Aorta (tissue), 5 donors: ENCODE measurements around the gene AP2B1. TPM values are rescaled to one million over a fixed set of nuclear protein-coding genes. Genes with fewer than 3 reads are reported as not detected.

ENCODE experiments used
- ATAC-seq: fragments of 200-7000 bp; cut with Tn5 transposase; one replicate; pipeline ENCODE4 v1.9.1; 2022; ENCODE audit warnings: moderate library complexity; ENCODE audit not compliant: low FRiP score
- DNase-seq, 2 donors: peaks; one replicate each; pipeline ENCODE4 v3.0.0-alpha.2; 2020
- H3K27ac ChIP-seq, 2 donors: one replicate each; pipeline ENCODE4 v1.5.1; 2013; ENCODE audit warnings: low read length in 2 of 2, mild to moderate bottlenecking in 2 of 2, moderate library complexity in 2 of 2, control low read depth in 1 of 2, inconsistent platforms in 1 of 2, low read depth in 1 of 2
- H3K27me3 ChIP-seq, 2 donors: one replicate each; pipeline ENCODE4 v1.6.1; 2013; ENCODE audit warnings: control low read depth in 1 of 2, low read length in 1 of 2, mild to moderate bottlenecking in 1 of 2, moderate library complexity in 1 of 2; ENCODE audit not compliant: insufficient read depth in 2 of 2, control insufficient read depth in 1 of 2
- H3K36me3 ChIP-seq, 2 donors: one replicate each; pipeline ENCODE4 v1.6.1; 2013; ENCODE audit warnings: control low read depth in 1 of 2, low read length in 1 of 2, mild to moderate bottlenecking in 1 of 2; ENCODE audit not compliant: insufficient read depth in 2 of 2, control insufficient read depth in 1 of 2
- H3K4me1 ChIP-seq, 2 donors: one replicate each; pipeline ENCODE4 v1.6.1; 2013; ENCODE audit warnings: low read length in 2 of 2, control low read depth in 1 of 2, mild to moderate bottlenecking in 1 of 2, moderate library complexity in 1 of 2; ENCODE audit not compliant: insufficient read depth in 2 of 2, control insufficient read depth in 1 of 2
- H3K4me3 ChIP-seq, 2 donors: one replicate each; pipeline ENCODE4 v1.5.1; 2013; ENCODE audit warnings: low read length in 2 of 2, control low read depth in 1 of 2, mild to moderate bottlenecking in 1 of 2
- H3K9me3 ChIP-seq: one replicate; pipeline ENCODE4 v1.6.1; 2013; ENCODE audit warnings: mild to moderate bottlenecking, low read length; ENCODE audit not compliant: control insufficient read depth
- WGBS, 2 donors: extraction: QIAGEN DNeasy Blood & Tissue Kit; methylation state at CpG; one replicate each; pipeline ENCODE4 v1.1.7; 2013; 5-methylcytosine and 5-hydroxymethylcytosine counted together
- intact Hi-C, 2 donors: fragments of 100-400 bp; cut with DNase I; formaldehyde crosslinking; loops; one replicate each; pipeline versions ENCODE4 v1.14.2 to v1.15.0; 2022
- polyA plus RNA-seq, 2 donors: library from polyadenylated mRNA; stranded (reverse); fragments of 200-250 nt; gene quantifications; one replicate each; pipeline ENCODE4 v1.2.3, GENCODE V29; 2013
- total RNA-seq, 2 donors: library from RNA; stranded (reverse); fragmentation: NEBNext Ultra II Directional; extraction: Animal tissue kit (Norgen Biotek cat#: 25700); gene quantifications; one replicate each; pipeline ENCODE4 v1.2.1, GENCODE V29; 2021
- donor health status: healthy with polysubstance abuse.
- donor health status: Bipolar disorder and iron deficiency.
- donor health status: DM: no; HTN: no; CAD: no.
- donor health status: DM: no; HTN: no; CAD: no.
- donor health status: DM: yes; HTN: yes; CAD: no.

The AP2B1 gene
- total and polyA plus RNA-seq, 4 donors, result 17.9 to 120 (median 66.7) TPM

DNA sequence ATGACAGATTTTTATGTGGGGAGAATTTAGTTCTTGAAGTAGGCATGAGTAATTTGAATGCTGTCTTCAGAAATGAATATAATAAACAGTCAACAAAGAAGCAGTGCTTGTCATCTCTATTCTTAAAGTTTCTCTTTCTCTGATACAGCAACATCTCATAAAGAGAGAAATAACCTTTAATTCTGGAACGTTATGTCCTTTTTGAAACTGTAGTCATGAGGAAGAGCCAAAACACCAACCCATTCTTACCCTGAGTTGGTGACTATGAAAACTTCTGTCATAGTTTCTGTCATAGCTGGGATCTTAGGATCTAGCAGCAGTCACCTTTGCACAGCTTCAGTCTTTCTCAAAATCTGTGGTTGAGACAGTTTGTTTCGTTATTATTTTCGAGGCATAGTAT, 129.1 kb downstream of the AP2B1 start:
- H3K27ac ChIP-seq, result no peak overlapping the region
- WGBS, 2 donors, result 71 to 80% methylated on average over 3 of the region's 3 CpGs

DNA sequence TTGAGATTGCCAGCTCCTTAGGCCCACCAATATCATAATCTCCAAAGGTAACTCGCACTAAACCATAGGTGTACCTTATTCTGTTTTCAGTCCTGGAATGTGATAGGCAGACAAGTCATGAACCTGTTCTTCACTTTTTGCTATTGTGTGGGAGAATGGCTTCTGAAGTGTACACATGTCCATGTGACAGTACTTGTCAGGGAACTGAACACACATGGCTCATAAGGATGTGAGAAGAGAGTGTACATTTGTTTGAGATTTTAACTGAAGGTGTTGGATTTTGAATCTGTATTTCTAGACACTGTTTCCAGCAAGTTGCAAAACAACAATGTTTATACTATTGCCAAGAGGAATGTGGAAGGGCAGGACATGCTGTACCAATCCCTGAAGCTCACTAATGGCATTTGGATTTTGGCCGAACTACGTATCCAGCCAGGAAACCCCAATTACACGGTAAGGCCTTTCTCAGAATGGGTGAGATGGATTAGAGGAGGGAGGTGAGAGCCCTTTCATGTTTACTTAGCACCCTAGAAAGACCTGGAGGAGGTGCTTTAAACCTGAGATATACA, 129.9 kb downstream of the AP2B1 start:
- intact Hi-C loops, result no loop called here
- H3K9me3 ChIP-seq, result no peaks in the 10 kb centered on the region
- H3K27me3 ChIP-seq, result no peaks in the 10 kb centered on the region
- 32 to 33% methylated on average over 4 of the region's 4 CpGs for WGBS, 2 donors
- ATAC-seq (no peak), DNase-seq (no peak)
- H3K36me3 ChIP-seq, result peaks cover 0 to 2% of the 10 kb centered on the region in 2 donors
- peak overlapping the region; percentile 43 to 88 for H3K27ac ChIP-seq
- peaks cover 2 to 26% of the 10 kb centered on the region in 2 donors for H3K4me1 ChIP-seq
- no peak overlapping the region for H3K4me3 ChIP-seq

More for the DNA sequence above, 129.1 kb downstream of the AP2B1 start:
- peaks cover 0 to 2% of the 10 kb centered on the region in 2 donors for H3K36me3 ChIP-seq
- H3K27me3 ChIP-seq, result no peaks in the 10 kb centered on the region
- DNase-seq, result no peak
- H3K4me3 ChIP-seq, result no peak overlapping the region
- no peak for ATAC-seq
- intact Hi-C loops, result no loop called here
- H3K4me1 ChIP-seq, result peaks cover 2 to 26% of the 10 kb centered on the region in 2 donors
- H3K9me3 ChIP-seq, result no peaks in the 10 kb centered on the region

DNA sequence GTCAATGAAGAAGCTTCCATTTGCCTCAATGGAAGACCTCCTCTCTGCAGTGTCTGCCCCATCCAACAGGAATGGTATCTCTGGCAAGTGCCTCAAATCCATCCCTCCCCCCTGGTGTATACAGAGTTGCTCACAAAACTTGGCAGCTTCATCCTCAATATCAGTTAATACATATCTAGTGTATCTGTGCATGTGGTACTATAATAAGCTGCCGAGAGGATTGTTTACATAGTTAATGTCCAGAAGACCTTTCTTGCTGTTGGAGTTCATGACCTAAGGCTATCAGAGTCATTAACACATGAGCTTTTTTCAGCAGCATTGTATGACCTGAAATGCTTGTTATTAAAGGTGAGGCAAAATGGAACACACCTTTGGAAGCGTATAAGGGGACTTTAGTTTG, 130.4 kb downstream of the AP2B1 start:
- ATAC-seq, result no peak
- no peak for DNase-seq
- peak overlapping the region; percentile 67 to 88 for H3K27ac ChIP-seq
- no peaks in the 10 kb centered on the region for H3K9me3 ChIP-seq
- H3K36me3 ChIP-seq, result peaks cover 0 to 2% of the 10 kb centered on the region in 2 donors
- H3K4me1 ChIP-seq, result peaks cover 2 to 26% of the 10 kb centered on the region in 2 donors
- intact Hi-C loops, result no loop called here
- H3K4me3 ChIP-seq, result no peak overlapping the region
- 42 to 52% methylated on average over 2 of the region's 2 CpGs for WGBS, 2 donors
- no peaks in the 10 kb centered on the region for H3K27me3 ChIP-seq

DNA sequence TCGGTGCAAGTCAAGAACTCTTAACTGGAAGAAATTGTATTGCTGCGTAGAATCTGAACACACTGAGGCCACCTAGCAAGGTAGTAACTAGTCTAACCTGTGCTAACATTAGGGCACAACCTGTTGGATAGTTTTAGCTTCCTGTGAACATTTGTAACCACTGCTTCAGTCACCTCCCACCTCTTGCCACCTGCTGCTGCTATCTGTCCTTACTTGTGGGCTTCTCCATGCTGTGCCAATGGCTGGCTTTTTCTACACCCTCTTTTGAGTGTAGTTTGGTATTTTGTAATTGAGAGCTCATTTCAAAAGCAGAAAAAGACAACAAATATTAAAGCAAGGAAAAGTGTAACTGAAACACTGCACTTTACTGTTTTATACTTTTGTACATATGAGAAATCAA, 136.6 kb downstream of the AP2B1 start:
- WGBS, 2 donors, result 98 to 100% methylated on average over 2 of the region's 2 CpGs
- H3K4me1 ChIP-seq, result no peaks in the 10 kb centered on the region
- peaks cover 5 to 7% of the 10 kb centered on the region in 2 donors for H3K36me3 ChIP-seq

DNA sequence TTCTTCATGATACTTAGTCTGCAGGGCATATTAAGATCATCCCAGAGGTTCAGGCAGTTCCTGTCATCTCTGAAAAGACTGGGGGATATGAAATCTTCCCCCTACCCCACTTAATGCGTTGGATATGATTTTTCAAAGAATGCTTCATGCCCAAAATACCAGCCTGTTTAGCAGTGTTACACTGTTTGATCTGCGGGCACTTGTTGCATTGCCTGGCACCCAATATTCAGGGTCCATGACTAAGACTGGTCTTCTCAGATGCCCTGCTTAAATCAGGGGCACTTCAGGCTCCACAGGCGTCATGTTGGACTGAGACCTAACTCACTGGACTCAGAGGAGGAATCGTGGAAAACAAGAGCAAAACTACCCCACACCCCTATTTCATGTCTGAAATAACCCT, 137.9 kb downstream of the AP2B1 start:
- peaks cover 5% of the 10 kb centered on the region in 2 donors for H3K36me3 ChIP-seq
- no peaks in the 10 kb centered on the region for H3K4me1 ChIP-seq
- ATAC-seq (no peak), DNase-seq (no peak)
- H3K9me3 ChIP-seq, result no peaks in the 10 kb centered on the region
- no peak overlapping the region for H3K4me3 ChIP-seq
- whole genome bisulfite sequencing, 2 donors, result 85 to 86% methylated on average over 4 of the region's 4 CpGs
- no peak overlapping the region for H3K27ac ChIP-seq
- intact Hi-C loops, result no loop called here
- H3K27me3 ChIP-seq, result no peaks in the 10 kb centered on the region

More for the DNA sequence above, 136.6 kb downstream of the AP2B1 start:
- H3K27me3 ChIP-seq, result no peaks in the 10 kb centered on the region
- H3K4me3 ChIP-seq, result no peak overlapping the region
- ATAC-seq (no peak), DNase-seq (no peak)
- H3K9me3 ChIP-seq, result no peaks in the 10 kb centered on the region
- intact Hi-C loops, result no loop called here
- H3K27ac ChIP-seq, result no peak overlapping the region

DNA sequence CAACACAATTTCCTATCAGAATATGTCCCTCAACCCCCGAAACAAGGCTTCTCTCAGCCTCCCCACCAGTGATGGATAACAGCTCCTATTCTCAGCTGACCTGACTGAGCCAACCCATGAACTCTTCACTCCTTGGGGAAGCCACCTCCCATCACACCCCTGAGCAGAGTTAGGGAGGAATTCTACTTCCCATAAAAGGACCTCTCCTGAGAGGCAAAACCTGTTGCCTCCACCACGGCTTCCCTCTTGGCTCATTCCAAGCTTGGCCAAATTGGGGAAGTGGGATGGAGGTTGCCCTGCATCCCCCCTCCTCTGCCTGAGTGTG, 138.6 kb downstream of the AP2B1 start:
- no peaks in the 10 kb centered on the region for H3K27me3 ChIP-seq
- H3K4me1 ChIP-seq, result no peaks in the 10 kb centered on the region
- intact Hi-C loops, result no loop called here
- DNase-seq (no peak), ATAC-seq (no peak)
- no peaks in the 10 kb centered on the region for H3K9me3 ChIP-seq
- H3K27ac ChIP-seq, result no peak overlapping the region
- no peak overlapping the region for H3K4me3 ChIP-seq
- H3K36me3 ChIP-seq, result peaks cover 5% of the 10 kb centered on the region in 2 donors
- 79 to 86% methylated on average over 2 of the region's 2 CpGs for WGBS, 2 donors

DNA sequence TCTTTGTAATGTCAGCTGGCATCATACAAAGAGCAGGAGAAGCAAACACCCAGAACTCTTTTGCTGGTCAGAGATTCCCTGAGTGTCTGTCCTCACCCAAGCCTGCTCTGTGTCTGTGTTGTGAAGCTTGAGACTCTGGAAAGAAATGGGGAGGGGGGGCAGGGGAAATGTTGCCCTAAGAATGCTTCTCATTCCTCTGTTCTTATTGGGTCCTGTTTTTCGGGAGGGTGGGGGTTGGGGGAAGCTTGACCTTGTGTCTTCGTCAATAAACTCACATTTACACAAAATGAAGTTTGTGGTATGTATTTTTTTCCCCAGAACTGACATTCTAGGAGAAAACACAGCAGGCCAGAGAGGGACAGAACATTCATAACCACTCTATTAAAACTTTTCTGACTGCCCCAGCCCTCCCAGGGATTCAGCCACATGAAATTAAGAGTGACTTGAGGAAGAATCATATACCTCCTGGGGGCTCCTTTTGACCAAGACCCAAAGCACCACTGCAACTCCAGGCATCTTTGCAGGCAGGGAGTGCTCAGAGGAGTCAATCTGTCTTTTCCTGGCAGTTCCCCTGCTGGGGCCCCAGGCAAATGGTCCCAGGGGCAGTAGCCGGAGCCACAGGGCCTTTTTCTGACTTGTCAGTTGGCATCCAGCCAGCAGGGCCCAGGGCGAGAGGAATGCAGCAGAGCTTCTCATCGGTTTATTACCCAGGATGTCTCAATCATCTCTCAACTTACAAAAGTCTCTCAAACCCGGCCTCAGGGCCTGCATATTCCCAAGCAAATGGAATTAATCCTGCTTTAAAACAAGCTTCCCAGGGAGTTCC, 139.2 kb downstream of the AP2B1 start:
- Histone ChIP-seq H3K27me3 (no peaks in the 10 kb centered on the region), H3K4me1 (no peaks in the 10 kb centered on the region), H3K27ac (no peak overlapping the region), H3K9me3 (no peaks in the 10 kb centered on the region), H3K36me3 (peaks cover 5% of the 10 kb centered on the region in 2 donors), H3K4me3 (no peak overlapping the region)
- ATAC-seq, result no peak
- intact Hi-C loops, result no loop called here
- peak; percentile 77 to 85 for DNase-seq
- 24 to 30% methylated on average over 6 of the region's 6 CpGs for WGBS, 2 donors

DNA sequence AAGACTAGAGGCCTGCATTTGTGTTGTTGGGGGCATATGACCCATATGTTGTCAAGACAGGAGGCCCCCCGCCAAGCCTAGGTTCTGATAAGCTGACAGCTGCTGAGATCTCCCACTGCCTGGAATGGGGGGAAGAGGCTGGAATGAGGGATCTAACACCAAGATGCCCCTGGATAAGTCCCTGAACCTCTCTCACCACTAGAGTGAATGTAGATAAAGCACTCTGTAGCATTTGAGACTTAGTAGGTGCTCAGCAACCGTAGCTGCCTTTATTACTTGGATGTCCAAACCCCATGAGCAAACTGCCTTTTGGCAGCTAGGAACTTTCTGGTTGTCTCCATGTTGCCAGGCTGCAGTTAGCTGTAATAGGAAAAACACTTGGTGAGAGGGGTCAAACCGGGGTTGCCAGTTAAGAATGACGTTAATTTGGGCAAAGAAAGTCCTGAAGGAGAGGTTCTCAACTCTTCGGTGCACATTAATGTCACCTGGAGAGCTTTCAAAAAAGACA, 139.9 kb downstream of the AP2B1 start:
- intact Hi-C loops, result no loop called here
- ATAC-seq (no peak), DNase-seq (no peak)
- 34 to 40% methylated on average over 5 of the region's 5 CpGs for WGBS, 2 donors
- no peaks in the 10 kb centered on the region for H3K9me3 ChIP-seq
- no peaks in the 10 kb centered on the region for H3K27me3 ChIP-seq
- H3K27ac ChIP-seq, result no peak overlapping the region
- H3K4me3 ChIP-seq, result no peak overlapping the region
- H3K36me3 ChIP-seq, result peaks cover 5% of the 10 kb centered on the region in 2 donors
- no peaks in the 10 kb centered on the region for H3K4me1 ChIP-seq

DNA sequence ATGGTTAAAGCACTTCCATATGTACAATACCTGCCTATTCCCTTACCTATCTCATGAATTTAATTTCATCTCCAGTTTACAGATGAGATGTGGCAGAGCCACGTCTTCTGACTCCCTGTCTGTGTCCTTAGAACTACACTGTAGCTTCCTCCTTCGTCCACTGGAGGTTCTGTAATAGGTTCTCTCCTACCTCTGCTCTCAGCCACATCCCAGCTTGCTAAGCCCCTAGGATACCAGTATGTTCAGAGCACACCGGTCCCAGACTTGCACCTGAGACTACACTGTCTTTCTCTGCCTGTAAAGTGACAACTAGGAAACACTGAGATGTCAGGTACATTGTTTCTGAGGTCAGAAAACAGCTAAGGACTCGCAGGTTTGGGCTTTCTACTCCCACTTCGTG, 140.5 kb downstream of the AP2B1 start:
- H3K9me3 ChIP-seq, result no peaks in the 10 kb centered on the region
- intact Hi-C loops, result no loop called here
- no peaks in the 10 kb centered on the region for H3K4me1 ChIP-seq
- peaks cover 5% of the 10 kb centered on the region in 2 donors for H3K36me3 ChIP-seq
- DNase-seq (no peak), ATAC-seq (no peak)
- 84 to 87% methylated on average over 5 of the region's 5 CpGs for WGBS, 2 donors
- no peaks in the 10 kb centered on the region for H3K27me3 ChIP-seq
- no peak overlapping the region for H3K4me3 ChIP-seq
- no peak overlapping the region for H3K27ac ChIP-seq
